Measurements from ENCODE around the gene STAT2. TPM values are rescaled to one million over a fixed set of nuclear protein-coding genes. Genes with fewer than 3 reads are reported as not detected.

The STAT2 gene
- total RNA-seq, 1 donor from 2014 or later = 166 TPM

DNA sequence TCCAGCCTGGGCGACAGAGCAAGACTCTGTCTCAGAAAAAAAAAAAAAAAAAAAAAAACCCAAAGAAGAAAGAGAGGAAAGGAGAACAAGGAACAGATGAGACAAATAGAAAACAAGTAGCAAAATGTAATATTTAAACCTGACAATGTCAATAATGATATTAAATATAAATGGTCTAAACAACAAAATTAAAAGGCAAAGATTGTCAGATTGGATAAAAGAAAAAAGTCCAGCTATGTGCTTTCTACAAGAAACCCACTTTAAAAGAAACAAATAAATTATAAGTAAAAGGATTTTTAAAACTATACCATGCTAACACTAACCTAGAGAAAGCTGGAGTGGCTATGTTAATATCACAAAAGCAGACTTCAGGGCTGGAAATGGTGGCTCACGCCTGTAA is 32.4 kb upstream of the STAT2 start:
- no peak overlapping the region for H3K4me3 Mint-ChIP-seq (ENCODE audit: unreplicated experiment)
- DNase-seq (ENCODE audit: low spot score) = no peak
- peaks cover 6% of the 10 kb centered on the region for H3K9me3 Mint-ChIP-seq (ENCODE audit: low read depth)
- TF ChIP-seq, protein P1, sequence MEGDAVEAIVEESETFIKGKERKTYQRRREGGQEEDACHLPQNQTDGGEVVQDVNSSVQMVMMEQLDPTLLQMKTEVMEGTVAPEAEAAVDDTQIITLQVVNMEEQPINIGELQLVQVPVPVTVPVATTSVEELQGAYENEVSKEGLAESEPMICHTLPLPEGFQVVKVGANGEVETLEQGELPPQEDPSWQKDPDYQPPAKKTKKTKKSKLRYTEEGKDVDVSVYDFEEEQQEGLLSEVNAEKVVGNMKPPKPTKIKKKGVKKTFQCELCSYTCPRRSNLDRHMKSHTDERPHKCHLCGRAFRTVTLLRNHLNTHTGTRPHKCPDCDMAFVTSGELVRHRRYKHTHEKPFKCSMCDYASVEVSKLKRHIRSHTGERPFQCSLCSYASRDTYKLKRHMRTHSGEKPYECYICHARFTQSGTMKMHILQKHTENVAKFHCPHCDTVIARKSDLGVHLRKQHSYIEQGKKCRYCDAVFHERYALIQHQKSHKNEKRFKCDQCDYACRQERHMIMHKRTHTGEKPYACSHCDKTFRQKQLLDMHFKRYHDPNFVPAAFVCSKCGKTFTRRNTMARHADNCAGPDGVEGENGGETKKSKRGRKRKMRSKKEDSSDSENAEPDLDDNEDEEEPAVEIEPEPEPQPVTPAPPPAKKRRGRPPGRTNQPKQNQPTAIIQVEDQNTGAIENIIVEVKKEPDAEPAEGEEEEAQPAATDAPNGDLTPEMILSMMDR (IDR thresholded peaks at IDR 0.05) = no peak
- no peak overlapping the region for H3K27ac Mint-ChIP-seq (ENCODE audit: unreplicated experiment)
- H3K4me1 Mint-ChIP-seq (ENCODE audit: low read depth) = peaks cover 12% of the 10 kb centered on the region
- H3K27me3 Mint-ChIP-seq (ENCODE audit: low read depth) = no peaks in the 10 kb centered on the region
- no peaks in the 10 kb centered on the region for H3K36me3 Mint-ChIP-seq (ENCODE audit: low read depth)

- TF ChIP-seq, protein P1 (IDR thresholded peaks at IDR 0.05) = no peak
- H3K4me1 Mint-ChIP-seq (ENCODE audit: low read depth) = peaks cover 18% of the 10 kb centered on the region
- H3K9me3 Mint-ChIP-seq (ENCODE audit: low read depth) = peaks cover 6% of the 10 kb centered on the region
- no peak overlapping the region for H3K4me3 Mint-ChIP-seq (ENCODE audit: unreplicated experiment)
- no peaks in the 10 kb centered on the region for H3K27me3 Mint-ChIP-seq (ENCODE audit: low read depth)
- H3K36me3 Mint-ChIP-seq (ENCODE audit: low read depth) = no peaks in the 10 kb centered on the region
- no peak overlapping the region for H3K27ac Mint-ChIP-seq (ENCODE audit: unreplicated experiment)
- no peak for DNase-seq (ENCODE audit: low spot score)
These were observed 31.8 kb upstream of the STAT2 start for GRCh38 chr12:56391721-56392120.

- H3K9me3 Mint-ChIP-seq (ENCODE audit: low read depth) = peaks cover 6% of the 10 kb centered on the region
- TF ChIP-seq, protein P1 (IDR thresholded peaks at IDR 0.05) = no peak
- DNase-seq (ENCODE audit: low spot score) = no peak
- no peaks in the 10 kb centered on the region for H3K36me3 Mint-ChIP-seq (ENCODE audit: low read depth)
- H3K4me3 Mint-ChIP-seq (ENCODE audit: unreplicated experiment) = no peak overlapping the region
- H3K4me1 Mint-ChIP-seq (ENCODE audit: low read depth) = peaks cover 28% of the 10 kb centered on the region
- H3K27ac Mint-ChIP-seq (ENCODE audit: unreplicated experiment) = no peak overlapping the region
- no peaks in the 10 kb centered on the region for H3K27me3 Mint-ChIP-seq (ENCODE audit: low read depth)
These were observed 29.5 kb upstream of the STAT2 start for GRCh38 chr12:56389412-56389811.

DNA sequence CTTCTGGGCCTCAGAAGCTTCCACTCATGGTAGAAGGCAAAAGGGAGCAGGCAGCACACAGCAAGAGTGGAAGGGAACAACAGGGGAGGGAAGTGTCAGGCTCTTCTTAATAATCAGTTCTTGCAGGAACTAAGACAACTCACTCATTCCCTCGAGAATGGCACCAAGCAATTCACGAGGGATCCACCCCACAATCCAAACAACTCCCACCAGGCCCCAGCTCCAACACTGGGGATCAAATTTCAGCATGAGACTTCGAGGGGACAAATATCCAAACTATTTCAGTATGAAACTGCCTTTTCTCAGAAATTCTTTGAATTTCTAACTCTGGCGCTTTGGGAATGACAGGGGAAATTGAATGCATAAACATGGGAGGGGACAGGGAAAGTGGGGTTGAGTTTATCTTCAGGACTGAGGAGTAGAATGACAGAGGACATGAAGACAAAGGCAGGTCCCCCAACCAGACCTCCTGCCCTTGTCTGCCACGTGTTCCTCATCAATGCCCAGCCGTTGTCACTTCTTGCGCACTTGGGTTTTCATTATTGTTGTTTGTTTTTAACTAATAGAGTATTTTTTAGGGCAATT is 27.3 kb upstream of the STAT2 start:
- peaks cover 28% of the 10 kb centered on the region for H3K4me1 Mint-ChIP-seq (ENCODE audit: low read depth)
- H3K27me3 Mint-ChIP-seq (ENCODE audit: low read depth) = no peaks in the 10 kb centered on the region
- peak overlapping the region; percentile 46 for H3K4me3 Mint-ChIP-seq (ENCODE audit: unreplicated experiment)
- TF ChIP-seq, protein P1 (IDR thresholded peaks at IDR 0.05) = no peak
- no peak for DNase-seq (ENCODE audit: low spot score)
- H3K27ac Mint-ChIP-seq (ENCODE audit: unreplicated experiment) = peak overlapping the region; percentile 88
- no peaks in the 10 kb centered on the region for H3K36me3 Mint-ChIP-seq (ENCODE audit: low read depth)
- H3K9me3 Mint-ChIP-seq (ENCODE audit: low read depth) = peaks cover 2% of the 10 kb centered on the region

- DNase-seq (ENCODE audit: low spot score) = no peak
- Mint-ChIP-seq H3K4me1 (ENCODE audit: low read depth) (peaks cover 28% of the 10 kb centered on the region), H3K27ac (ENCODE audit: unreplicated experiment) (no peak overlapping the region), H3K4me3 (ENCODE audit: unreplicated experiment) (no peak overlapping the region), H3K9me3 (ENCODE audit: low read depth) (no peaks in the 10 kb centered on the region), H3K36me3 (ENCODE audit: low read depth) (no peaks in the 10 kb centered on the region), H3K27me3 (ENCODE audit: low read depth) (no peaks in the 10 kb centered on the region)
- TF ChIP-seq, protein P1 (IDR thresholded peaks at IDR 0.05) = no peak
These were observed 26.0 kb upstream of the STAT2 start for GRCh38 chr12:56385873-56386272.

Data from chondrocyte (in vitro differentiated cells).